A549 treated with AZD9567 at 1 μM for 4 hours (cell line): ENCODE measurements around the gene ENAH. TPM values are rescaled to one million over a fixed set of nuclear protein-coding genes. Genes with fewer than 3 reads are reported as not detected.

Experiments
- total RNA-seq: library from RNA; stranded (reverse); fragments of 200-300 nt; extraction: Qiagen RNA extraction; gene quantifications from 5 replicates; pipeline ENCODE4 v1.2.3, GENCODE V29; 2022; ENCODE audit not compliant: insufficient read depth

Gene ENAH
- total RNA-seq, result 60.6 to 83.2 TPM (median 76.0 TPM) in 5 replicates

GRCh38 chr1:225652729-225653462 lies at the start of gene ENAH:
TSS of gene ENAH (minus strand) at chr1:225653123. CDS start at chr1:225652690, 433 bp downstream.

Other genes starting within 250 kb of the ENAH start
- gene LBR, start 225.1 kb downstream of the ENAH start, total RNA-seq, result 32.9 to 51.1 TPM (median 38.1 TPM) in 5 replicates
- gene SRP9, start 124.7 kb upstream of the ENAH start, total RNA-seq, result 234 to 517 TPM (median 255 TPM) in 5 replicates
- 193 to 297 TPM (median 215 TPM) in 5 replicates for gene EPHX1, start 157.0 kb upstream of the ENAH start, total RNA-seq
- gene TMEM63A, start 229.3 kb upstream of the ENAH start, total RNA-seq, result 5.2 to 6.5 TPM (median 5.3 TPM) in 5 replicates
- 0.55 to 1.2 TPM (median 0.95 TPM) in 4 of 5 replicates, not detected in the other for gene LEFTY1, start 236.0 kb upstream of the ENAH start, total RNA-seq